Urinary bladder (tissue), 4 donors: ENCODE data around the gene SEMA3C. TPM values are rescaled to one million over a fixed set of nuclear protein-coding genes. Genes with fewer than 3 reads are reported as not detected.

Experiments
- DNase-seq: peaks from one replicate; pipeline ENCODE4 v3.0.0-alpha.2; 2015; ENCODE audit errors: extremely low spot score
- H3K27ac ChIP-seq: one replicate; pipeline ENCODE4 v1.5.1; 2013; ENCODE audit warnings: low read depth, mild to moderate bottlenecking, moderate library complexity
- H3K36me3 ChIP-seq: one replicate; pipeline ENCODE4 v1.6.1; 2013; ENCODE audit warnings: mild to moderate bottlenecking, moderate library complexity; ENCODE audit not compliant: insufficient read depth
- H3K4me1 ChIP-seq: one replicate; pipeline ENCODE4 v1.6.1; 2013; ENCODE audit warnings: mild to moderate bottlenecking, moderate library complexity; ENCODE audit not compliant: insufficient read depth
- H3K4me3 ChIP-seq: one replicate; pipeline ENCODE4 v1.5.1; 2013; ENCODE audit warnings: low read depth, low read length
- WGBS: extraction: QIAGEN DNeasy Blood & Tissue Kit; methylation state at CpG from one replicate; pipeline ENCODE4 v1.1.7; 2013; 5-methylcytosine and 5-hydroxymethylcytosine counted together
- polyA plus RNA-seq: library from polyadenylated mRNA; stranded (reverse); fragments of 200-250 nt; gene quantifications from one replicate; pipeline ENCODE4 v1.2.3, GENCODE V29; 2013
- total RNA-seq: library from RNA; depleted of rRNA; stranded (reverse); fragments of >200 nt; gene quantifications from one replicate; pipeline ENCODE4 v1.2.3, GENCODE V29; 2014
- donor health status: healthy with polysubstance abuse.
- donor health status: healthy.

The SEMA3C gene
- total and polyA plus RNA-seq, 2 donors = 62.3 to 570 TPM

- WGBS = 26% methylated on average over 1 of the region's 1 CpG
- H3K27ac ChIP-seq = no peak overlapping the region
- DNase-seq = no peak
- no peak overlapping the region for H3K4me3 ChIP-seq
- H3K36me3 ChIP-seq = no peaks in the 10 kb centered on the region
- H3K4me1 ChIP-seq = no peaks in the 10 kb centered on the region
Measured at GRCh38 chr7:80827239-80827633, 91.6 kb downstream of the SEMA3C start.

- Histone ChIP-seq H3K36me3 (no peaks in the 10 kb centered on the region), H3K4me1 (no peaks in the 10 kb centered on the region), H3K27ac (no peak overlapping the region), H3K4me3 (no peak overlapping the region)
- 69% methylated on average over 3 of the region's 3 CpGs for WGBS
- DNase-seq = no peak
Measured at GRCh38 chr7:80826520-80827238, 92.2 kb downstream of the SEMA3C start.

DNA sequence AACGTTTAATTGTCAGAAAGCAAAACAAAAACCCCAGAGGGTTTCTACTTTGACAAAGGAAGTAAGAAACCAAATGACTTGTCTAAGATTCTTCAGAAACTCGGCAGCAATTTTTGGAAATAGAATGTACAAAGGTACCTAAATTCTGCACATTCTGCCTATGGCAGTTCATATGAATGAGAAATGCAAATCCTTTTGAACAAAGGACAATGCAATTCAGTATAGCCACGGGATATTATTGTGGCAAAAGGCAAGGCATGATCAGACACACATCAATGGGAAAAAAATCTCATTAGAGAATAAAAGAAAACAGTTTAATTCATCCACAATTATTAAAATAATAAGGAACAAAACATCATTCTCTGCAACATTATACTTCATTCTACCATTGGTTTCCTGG is 93.4 kb downstream of the SEMA3C start:
- Histone ChIP-seq H3K4me3 (no peak overlapping the region), H3K4me1 (no peaks in the 10 kb centered on the region), H3K27ac (no peak overlapping the region), H3K36me3 (no peaks in the 10 kb centered on the region)
- WGBS = 73% methylated on average over 3 of the region's 3 CpGs
- no peak for DNase-seq

GRCh38 chr7:80824253-80824652 is 94.6 kb downstream of the SEMA3C start:
- Histone ChIP-seq H3K27ac (no peak overlapping the region), H3K4me3 (no peak overlapping the region), H3K36me3 (no peaks in the 10 kb centered on the region), H3K4me1 (no peaks in the 10 kb centered on the region)
- WGBS = 63% methylated on average over 5 of the region's 5 CpGs
- DNase-seq = no peak

DNA sequence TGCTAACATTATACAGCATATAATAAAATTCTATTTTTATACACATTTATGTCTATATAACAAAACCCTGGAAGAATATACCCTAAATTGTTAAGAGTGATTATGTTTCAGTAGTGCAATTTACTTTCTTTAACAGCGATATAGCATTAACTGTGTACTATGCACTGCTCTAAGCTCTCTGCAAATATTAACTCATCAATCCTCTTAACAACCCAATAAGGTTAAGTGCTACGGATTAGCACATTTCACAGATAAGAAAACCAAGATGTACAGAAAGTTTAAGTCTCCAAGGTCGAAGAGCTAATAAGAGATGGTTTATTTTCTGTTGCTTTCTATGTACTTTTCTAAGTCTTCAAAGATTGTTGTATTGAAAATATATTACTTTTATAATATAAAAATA is 95.8 kb downstream of the SEMA3C start:
- no peak overlapping the region for H3K4me3 ChIP-seq
- no peak overlapping the region for H3K27ac ChIP-seq
- DNase-seq = no peak
- WGBS = 72% methylated on average over 3 of the region's 3 CpGs
- no peaks in the 10 kb centered on the region for H3K4me1 ChIP-seq
- no peaks in the 10 kb centered on the region for H3K36me3 ChIP-seq

DNA sequence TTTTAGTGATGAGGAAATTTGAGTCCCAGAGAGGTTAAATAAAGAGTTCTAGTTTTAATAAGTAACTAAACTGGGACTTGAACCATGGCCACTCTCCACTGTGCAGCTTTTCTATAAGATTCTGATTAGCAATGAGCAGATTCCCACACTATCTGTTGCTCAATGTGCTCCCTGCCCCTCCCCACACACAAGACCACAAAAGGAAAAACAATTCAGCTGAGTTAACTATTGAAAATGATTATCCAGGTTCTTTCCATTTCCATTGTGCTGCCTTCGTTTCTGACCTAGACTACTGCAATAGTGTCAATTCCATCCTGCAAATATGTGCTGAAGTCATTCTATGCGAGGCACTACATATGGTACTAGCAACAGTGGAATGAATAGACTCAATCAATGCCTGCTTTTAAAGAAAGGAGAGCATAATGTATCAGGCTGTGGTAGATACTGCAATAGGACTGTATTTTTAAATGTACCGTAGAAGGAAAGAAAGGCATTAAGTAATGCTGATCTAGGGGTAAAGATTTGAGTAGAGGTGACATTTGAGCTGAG is 97.0 kb downstream of the SEMA3C start:
- no peaks in the 10 kb centered on the region for H3K4me1 ChIP-seq
- no peak for DNase-seq
- H3K36me3 ChIP-seq = no peaks in the 10 kb centered on the region
- WGBS = 79% methylated on average over 3 of the region's 3 CpGs
- no peak overlapping the region for H3K27ac ChIP-seq
- H3K4me3 ChIP-seq = no peak overlapping the region

DNA sequence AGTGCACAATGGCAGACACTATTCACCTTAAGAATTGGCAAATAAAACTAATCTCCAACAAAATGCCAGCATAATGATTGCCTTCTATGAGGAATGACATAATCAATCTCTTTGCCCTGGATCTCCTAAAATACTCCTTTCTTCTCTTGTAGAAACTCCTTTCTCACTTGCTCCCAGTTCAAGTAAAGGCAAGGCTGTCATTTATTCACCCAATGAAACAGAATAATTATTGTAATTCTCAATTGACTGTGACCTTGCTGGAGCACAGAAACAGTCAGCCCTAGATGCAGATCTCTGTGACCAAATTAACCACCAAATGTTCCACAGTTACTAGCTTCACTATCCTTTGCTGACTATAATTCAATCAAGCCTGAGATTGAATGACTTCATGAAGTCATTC is 99.3 kb downstream of the SEMA3C start:
- Histone ChIP-seq H3K4me3 (no peak overlapping the region), H3K4me1 (no peaks in the 10 kb centered on the region), H3K36me3 (no peaks in the 10 kb centered on the region), H3K27ac (no peak overlapping the region)
- DNase-seq = no peak

DNA sequence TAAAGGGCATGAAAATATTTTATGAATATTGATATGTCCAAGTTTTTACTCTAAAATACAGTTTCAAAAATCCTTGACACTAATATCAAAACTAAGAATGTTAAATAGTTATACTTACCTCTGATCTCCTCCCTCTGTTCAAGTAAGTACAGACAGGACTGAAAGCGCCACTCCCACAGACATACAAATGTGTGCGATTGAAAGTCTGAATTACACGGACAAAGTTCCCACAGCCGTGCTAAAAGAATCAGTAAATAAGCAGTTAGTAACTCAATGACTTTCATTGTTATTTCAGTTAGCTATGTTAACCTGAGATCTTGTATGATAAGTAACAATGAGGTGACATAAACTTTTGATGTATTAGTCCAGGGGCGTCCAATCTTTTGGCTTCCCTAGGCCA is 100.7 kb downstream of the SEMA3C start:
- Histone ChIP-seq H3K36me3 (no peaks in the 10 kb centered on the region), H3K4me3 (no peak overlapping the region), H3K4me1 (no peaks in the 10 kb centered on the region), H3K27ac (no peak overlapping the region)
- DNase-seq = no peak
- 88% methylated on average over 5 of the region's 5 CpGs for WGBS

- 65% methylated on average over 2 of the region's 2 CpGs for WGBS
- DNase-seq = no peak
- Histone ChIP-seq H3K27ac (no peak overlapping the region), H3K36me3 (no peaks in the 10 kb centered on the region), H3K4me1 (no peaks in the 10 kb centered on the region), H3K4me3 (no peak overlapping the region)
Measured at GRCh38 chr7:80816806-80817205, 102.0 kb downstream of the SEMA3C start.

DNA sequence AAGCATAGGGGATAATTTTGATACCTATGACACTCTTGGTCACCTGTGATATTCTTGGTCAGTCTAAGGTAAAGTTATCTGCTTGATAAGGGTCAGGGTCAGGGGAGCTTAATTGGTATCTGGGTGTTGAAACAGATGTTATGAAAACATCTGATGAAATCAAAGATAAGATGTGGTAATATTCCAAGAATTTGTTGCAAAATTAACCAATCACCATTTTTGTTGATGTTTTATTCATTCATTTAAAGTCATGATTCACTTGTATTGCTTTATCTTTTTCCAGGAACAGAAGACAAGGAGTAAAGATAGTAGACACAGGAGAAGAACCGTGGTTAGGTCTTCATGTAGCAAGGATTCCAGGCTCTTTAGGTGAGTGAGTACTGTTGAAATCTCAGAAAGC is 103.1 kb downstream of the SEMA3C start:
- H3K27ac ChIP-seq = no peak overlapping the region
- H3K4me1 ChIP-seq = no peaks in the 10 kb centered on the region
- H3K4me3 ChIP-seq = no peak overlapping the region
- no peaks in the 10 kb centered on the region for H3K36me3 ChIP-seq
- 94% methylated on average over 1 of the region's 1 CpG for WGBS
- no peak for DNase-seq

DNA sequence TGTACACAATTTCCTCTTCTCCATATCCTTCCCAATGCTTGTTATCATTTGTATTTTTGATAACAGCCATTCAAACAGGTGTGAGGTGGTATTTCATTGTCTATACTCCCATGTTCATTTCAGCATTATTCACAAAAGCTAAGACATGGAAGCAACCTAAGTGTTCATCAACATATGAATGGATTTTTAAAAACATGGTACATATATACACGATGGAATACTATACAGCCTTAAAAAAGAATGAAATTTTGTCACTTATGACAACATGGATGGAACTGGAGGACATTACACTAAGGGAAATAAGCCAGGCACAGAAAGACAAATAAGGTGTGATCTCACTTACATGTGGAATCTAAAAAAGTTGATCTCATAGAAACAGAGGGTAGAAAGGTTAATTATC is 109.3 kb downstream of the SEMA3C start:
- DNase-seq = no peak
- Histone ChIP-seq H3K4me3 (no peak overlapping the region), H3K36me3 (no peaks in the 10 kb centered on the region), H3K27ac (no peak overlapping the region), H3K4me1 (no peaks in the 10 kb centered on the region)
- WGBS = 95% methylated on average over 1 of the region's 1 CpG

GRCh38 chr7:80807166-80807900 is 111.5 kb downstream of the SEMA3C start:
- H3K4me3 ChIP-seq = no peak overlapping the region
- no peak overlapping the region for H3K27ac ChIP-seq
- WGBS = 40% methylated on average over 3 of the region's 3 CpGs
- no peaks in the 10 kb centered on the region for H3K4me1 ChIP-seq
- no peaks in the 10 kb centered on the region for H3K36me3 ChIP-seq
- DNase-seq = no peak

DNA sequence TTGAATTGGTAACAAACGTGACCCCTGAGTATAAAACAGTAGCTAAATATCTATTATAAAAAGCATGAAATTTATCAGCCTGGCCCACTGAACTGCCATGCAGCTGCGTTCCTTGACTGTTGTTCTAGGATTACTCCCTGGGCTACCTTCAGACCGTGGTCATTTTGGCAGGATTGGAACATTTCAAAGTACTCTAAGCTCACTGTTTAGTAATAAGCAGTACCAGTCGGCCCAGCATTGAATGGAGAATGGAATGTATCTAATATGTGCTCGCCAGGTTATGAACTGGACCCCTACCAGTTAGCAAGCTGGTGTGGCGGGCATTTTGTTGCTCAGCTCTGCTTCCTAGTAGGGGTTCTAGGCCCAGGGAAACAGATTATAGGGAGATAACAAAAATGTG is 112.2 kb downstream of the SEMA3C start:
- no peak overlapping the region for H3K27ac ChIP-seq

GRCh38 chr7:80804589-80804988 is 114.3 kb downstream of the SEMA3C start:
- WGBS = 86% methylated on average over 4 of the region's 4 CpGs
- H3K36me3 ChIP-seq = no peaks in the 10 kb centered on the region
- H3K4me1 ChIP-seq = no peaks in the 10 kb centered on the region
- no peak overlapping the region for H3K27ac ChIP-seq
- H3K4me3 ChIP-seq = no peak overlapping the region
- DNase-seq = no peak

More for the DNA sequence above, 112.2 kb downstream of the SEMA3C start:
- no peaks in the 10 kb centered on the region for H3K4me1 ChIP-seq
- H3K4me3 ChIP-seq = no peak overlapping the region
- DNase-seq = no peak
- WGBS = 68% methylated on average over 6 of the region's 6 CpGs
- H3K36me3 ChIP-seq = no peaks in the 10 kb centered on the region
